Liver (tissue), 9 donors: ENCODE results near the gene COL5A1. TPM values are rescaled to one million over a fixed set of nuclear protein-coding genes. Genes with fewer than 3 reads are reported as not detected.
"Not testable (repeated sequence)": the region's sequence is repeated elsewhere in the genome, so short reads cannot be mapped to it uniquely, and the experiment has no call there.

Experiments used
- DNase-seq: peaks from one replicate; pipeline ENCODE4 v3.0.0-alpha.2; 2017; ENCODE audit warnings: low spot score
- H3K27ac ChIP-seq, 2 donors: one replicate each; pipeline ENCODE4 v1.7.0; 2013; ENCODE audit warnings: inconsistent platforms in 2 of 2, low read length in 2 of 2, control low read depth in 1 of 2, low read depth in 1 of 2, mild to moderate bottlenecking in 1 of 2
- H3K27me3 ChIP-seq, 4 donors: one replicate each; pipeline versions ENCODE4 v1.6.1 to v1.7.0; 2013; ENCODE audit warnings: low read length in 3 of 4, inconsistent platforms in 1 of 4, mild to moderate bottlenecking in 1 of 4, moderate library complexity in 1 of 4; ENCODE audit not compliant: control insufficient read depth in 4 of 4, insufficient read depth in 4 of 4
- H3K36me3 ChIP-seq, 4 donors: one replicate each; pipeline versions ENCODE4 v1.6.1 to v1.7.0; 2013; ENCODE audit warnings: low read length in 3 of 4, mild to moderate bottlenecking in 3 of 4, low read depth in 1 of 4, moderate library complexity in 1 of 4; ENCODE audit not compliant: control insufficient read depth in 4 of 4, insufficient read depth in 3 of 4
- H3K4me1 ChIP-seq, 4 donors: one replicate each; pipeline versions ENCODE4 v1.6.1 to v1.7.0; 2013; ENCODE audit warnings: low read length in 3 of 4, mild to moderate bottlenecking in 3 of 4, moderate library complexity in 1 of 4; ENCODE audit not compliant: control insufficient read depth in 4 of 4, insufficient read depth in 4 of 4
- H3K4me3 ChIP-seq, 3 donors: one replicate each; pipeline versions ENCODE4 v1.6.1 to v1.7.0; 2013; ENCODE audit warnings: low read length in 3 of 3, control low read depth in 1 of 3, low read depth in 1 of 3, mild to moderate bottlenecking in 1 of 3
- H3K9ac ChIP-seq, 2 donors: one replicate each; pipeline ENCODE4 v1.7.0; 2013; ENCODE audit warnings: low read length in 2 of 2, mild to moderate bottlenecking in 2 of 2, moderate library complexity in 2 of 2, control low read depth in 1 of 2, low read depth in 1 of 2
- H3K9me3 ChIP-seq, 4 donors: one replicate each; pipeline versions ENCODE4 v1.6.1 to v1.7.0; 2013; ENCODE audit warnings: low read length in 3 of 4; ENCODE audit not compliant: control insufficient read depth in 4 of 4
- ATF3 ChIP-seq: IDR thresholded peaks from 2 replicates; pipeline ENCODE4 v1.6.1; 2016; ENCODE audit warnings: antibody characterized with exemption
- CTCF ChIP-seq: fragments of 150-350 bp; IDR thresholded peaks from 2 replicates; pipeline ENCODE4 v1.5.1; 2017; ENCODE audit warnings: improper control_type of control experiment, low read depth, low read length; ENCODE audit not compliant: missing input control
- EGR1 ChIP-seq, 2 donors: IDR thresholded peaks; 2 replicates each; pipeline ENCODE4 v1.6.1; 2016 to 2018; ENCODE audit warnings: antibody characterized with exemption in 2 of 2, low read depth in 2 of 2
- FOXA2 ChIP-seq: IDR thresholded peaks from 2 replicates; pipeline ENCODE4 v1.6.1; 2016; ENCODE audit warnings: antibody characterized with exemption
- GABPA ChIP-seq, 2 donors: IDR thresholded peaks in 1 of 2; conservative IDR thresholded peaks in 1 of 2; 2 replicates each; pipeline ENCODE4 v1.6.1; 2016; ENCODE audit warnings: antibody characterized with exemption in 2 of 2, mild to moderate bottlenecking in 1 of 2, moderate library complexity in 1 of 2
- HNF4G ChIP-seq: IDR thresholded peaks from 2 replicates; pipeline ENCODE4 v1.6.1; 2016; ENCODE audit warnings: antibody characterized with exemption
- JUND ChIP-seq, 2 donors: IDR thresholded peaks; 2 replicates each; pipeline ENCODE4 v1.6.1; 2016; ENCODE audit warnings: antibody characterized with exemption in 2 of 2
- MAX ChIP-seq: IDR thresholded peaks from 2 replicates; pipeline ENCODE4 v1.6.1; 2016; ENCODE audit warnings: antibody characterized with exemption
- NR2F2 ChIP-seq: IDR thresholded peaks from 2 replicates; pipeline ENCODE4 v1.6.1; 2016; ENCODE audit warnings: antibody characterized with exemption
- RAD21 ChIP-seq, 2 donors: IDR thresholded peaks; 2 replicates each; pipeline ENCODE4 v1.6.1; 2016; ENCODE audit warnings: antibody characterized with exemption in 2 of 2, mild to moderate bottlenecking in 2 of 2
- REST ChIP-seq: IDR thresholded peaks from 2 replicates; pipeline ENCODE4 v1.6.1; 2016; ENCODE audit warnings: antibody characterized with exemption, mild to moderate bottlenecking
- RXRA ChIP-seq, 2 donors: IDR thresholded peaks; 2 replicates each; pipeline ENCODE4 v1.6.1; 2017 to 2018; ENCODE audit warnings: antibody characterized with exemption in 2 of 2, mild to moderate bottlenecking in 1 of 2
- SP1 ChIP-seq: IDR thresholded peaks from 2 replicates; pipeline ENCODE4 v1.6.1; 2018; ENCODE audit warnings: antibody characterized with exemption, mild to moderate bottlenecking
- TAF1 ChIP-seq: conservative IDR thresholded peaks from 2 replicates; pipeline ENCODE4 v1.6.1; 2016; ENCODE audit warnings: antibody characterized with exemption, mild to moderate bottlenecking
- YY1 ChIP-seq: IDR thresholded peaks from 2 replicates; pipeline ENCODE4 v1.6.1; 2016; ENCODE audit warnings: antibody characterized with exemption, mild to moderate bottlenecking
- ZBTB33 ChIP-seq: IDR thresholded peaks from 2 replicates; pipeline ENCODE4 v1.6.1; 2016; ENCODE audit warnings: antibody characterized with exemption
- WGBS: extraction: QIAGEN DNeasy Blood & Tissue Kit; methylation state at CpG from one replicate; pipeline ENCODE4 v1.1.7; 2013; 5-methylcytosine and 5-hydroxymethylcytosine counted together
- polyA plus RNA-seq, 2 donors: library from polyadenylated mRNA; stranded (reverse) in 1 of 2; unstranded in 1 of 2; fragments of 200-250 nt in 1 of 2; fragments of >200 nt in 1 of 2; fragmentation: Nextera tagmentation in 1 of 2; extraction: Ambion mirVana in 1 of 2; gene quantifications; one replicate each; pipeline versions ENCODE4 v1.2.1 to v1.2.3, GENCODE V29; 2013 to 2015
- total RNA-seq, 2 donors: library from RNA; depleted of rRNA; stranded (reverse); fragments of >200 nt; gene quantifications; one replicate each; pipeline ENCODE4 v1.2.3, GENCODE V29; 2014
- donor health status: healthy.
- donor health status: healthy.
- donor health status: healthy.
- donor health status: healthy.
- donor health status: healthy.

COL5A1 gene
- total and polyA plus RNA-seq, 4 donors = 0.67 to 15.6 (median 11.2) TPM

GRCh38 chr9:134668977-134669376 lies 27.4 kb downstream of the COL5A1 start:
- H3K4me1 ChIP-seq, H3K27me3 ChIP-seq, H3K9me3 ChIP-seq, H3K4me3 ChIP-seq, H3K27ac ChIP-seq, DNase-seq, H3K9ac ChIP-seq, H3K36me3 ChIP-seq: not testable (repeated sequence)

- WGBS = 73% methylated on average over 9 of the region's 9 CpGs
- Histone ChIP-seq H3K9me3 (peaks cover 0 to 5% (median 2%) of the 10 kb centered on the region in 4 donors), H3K36me3 (no peaks in the 10 kb centered on the region), H3K9ac (no peak overlapping the region), H3K27me3 (no peaks in the 10 kb centered on the region), H3K4me3 (no peak overlapping the region), H3K27ac (peak overlapping the region; percentile 37 to 50), H3K4me1 (no peaks in the 10 kb centered on the region)
- TF ChIP-seq YY1 (no peak), FOXA2 (no peak), ATF3 (no peak), TAF1 (no peak), GABPA (IDR thresholded peaks at IDR 0.05 in 1 of 2, conservative IDR thresholded peaks at IDR 0.05 in 1 of 2) (no peak), NR2F2 (no peak), HNF4G (no peak), RAD21 (IDR thresholded peaks at IDR 0.05) (no peak), REST (no peak), SP1 (no peak)
- DNase-seq = no peak
These were observed 27.9 kb downstream of the COL5A1 start for GRCh38 chr9:134669399-134669955.

- Histone ChIP-seq H3K36me3 (no peaks in the 10 kb centered on the region), H3K9ac (no peak overlapping the region), H3K27ac (peak overlapping the region in 1 of 2 donors; percentile 12), H3K4me3 (no peak overlapping the region), H3K9me3 (peaks cover 0 to 5% (median 2%) of the 10 kb centered on the region in 4 donors), H3K27me3 (no peaks in the 10 kb centered on the region), H3K4me1 (no peaks in the 10 kb centered on the region)
- WGBS = 54% methylated on average over 6 of the region's 6 CpGs
- DNase-seq = no peak
- TF ChIP-seq JUND (IDR thresholded peaks at IDR 0.05) (no peak), ZBTB33 (no peak), GABPA (IDR thresholded peaks at IDR 0.05 in 1 of 2, conservative IDR thresholded peaks at IDR 0.05 in 1 of 2) (no peak), RAD21 (IDR thresholded peaks at IDR 0.05) (no peak), HNF4G (no peak), CTCF (no peak), EGR1 (IDR thresholded peaks at IDR 0.05; ENCODE audit: low read depth in 2 of 2) (no peak), MAX (no peak), TAF1 (no peak), FOXA2 (no peak), REST (no peak), NR2F2 (no peak), RXRA (IDR thresholded peaks at IDR 0.05) (no peak), YY1 (no peak)
These were observed 28.5 kb downstream of the COL5A1 start for GRCh38 chr9:134670042-134670525.
